HEK293 (cell line): ENCODE data around the gene TAS2R3.

Experiments
- SCRT2 ChIP-seq: fragments of 450-650 bp; formaldehyde crosslinking; IDR thresholded peaks from 2 replicates; pipeline ENCODE4 v1.5.1; 2016; ENCODE audit warnings: missing biosample characterization, missing genetic modification characterization
- SP2 ChIP-seq: fragments of 450-650 bp; formaldehyde crosslinking; IDR thresholded peaks from 2 replicates; pipeline ENCODE4 v1.5.1; 2016; ENCODE audit warnings: missing biosample characterization, missing genetic modification characterization
- ZBTB48 ChIP-seq: fragments of 450-650 bp; formaldehyde crosslinking; IDR thresholded peaks from 2 replicates; pipeline ENCODE4 v1.5.1; 2016; ENCODE audit warnings: missing biosample characterization, missing genetic modification characterization
- ZFP37 ChIP-seq: fragments of 450-650 bp; formaldehyde crosslinking; IDR thresholded peaks from 2 replicates; pipeline ENCODE4 v1.5.1; 2016; ENCODE audit warnings: missing biosample characterization, missing genetic modification characterization
- ZNF202 ChIP-seq: fragments of 450-650 bp; formaldehyde crosslinking; IDR thresholded peaks from 2 replicates; pipeline ENCODE4 v1.5.1; 2016; ENCODE audit warnings: missing biosample characterization, missing genetic modification characterization, borderline replicate concordance
- ZNF292 ChIP-seq: fragments of 450-650 bp; formaldehyde crosslinking; IDR thresholded peaks from 2 replicates; pipeline ENCODE4 v1.5.1; 2016; ENCODE audit warnings: low read depth, missing biosample characterization, missing genetic modification characterization, borderline replicate concordance
- ZNF341 ChIP-seq: fragments of 450-650 bp; formaldehyde crosslinking; IDR thresholded peaks from 2 replicates; pipeline ENCODE4; 2016; ENCODE audit warnings: low read depth, missing biosample characterization, missing genetic modification characterization
- ZNF510 ChIP-seq: fragments of 450-650 bp; formaldehyde crosslinking; IDR thresholded peaks from 2 replicates; pipeline ENCODE4 v1.5.1; 2018; ENCODE audit warnings: mild to moderate bottlenecking, missing genetic modification characterization, missing biosample characterization; ENCODE audit not compliant: insufficient replicate concordance
- ZNF600 ChIP-seq: fragments of 450-650 bp; formaldehyde crosslinking; IDR thresholded peaks from 2 replicates; pipeline ENCODE4 v1.5.1; 2016; ENCODE audit warnings: missing biosample characterization, missing genetic modification characterization
- ZNF629 ChIP-seq: fragments of 450-650 bp; formaldehyde crosslinking; IDR thresholded peaks from 2 replicates; pipeline ENCODE4 v1.5.1; 2017; ENCODE audit warnings: missing biosample characterization, missing genetic modification characterization
- ZNF76 ChIP-seq: fragments of 450-650 bp; formaldehyde crosslinking; IDR thresholded peaks from 2 replicates; pipeline ENCODE4; 2016; ENCODE audit warnings: low read depth, missing biosample characterization, missing genetic modification characterization, borderline replicate concordance
- ZNF776 ChIP-seq: fragments of 450-650 bp; formaldehyde crosslinking; IDR thresholded peaks from 2 replicates; pipeline ENCODE4 v1.5.0; 2017; ENCODE audit warnings: missing biosample characterization, missing genetic modification characterization, borderline replicate concordance
- TF ChIP-seq, protein P1 (sequence below): fragments of 450-650 bp; formaldehyde crosslinking; IDR thresholded peaks from 2 replicates; pipeline ENCODE4 v1.5.1; 2016; ENCODE audit warnings: missing biosample characterization, missing genetic modification characterization
- TF ChIP-seq, protein P2 (sequence below): fragments of 450-650 bp; formaldehyde crosslinking; IDR thresholded peaks from 2 replicates; pipeline ENCODE4 v1.5.1; 2017; ENCODE audit warnings: missing biosample characterization, missing genetic modification characterization
- TF ChIP-seq, protein P3 (sequence below): fragments of 450-650 bp; formaldehyde crosslinking; IDR thresholded peaks from 2 replicates; pipeline ENCODE4 v1.5.1; 2017; ENCODE audit warnings: missing biosample characterization, missing genetic modification characterization
- TF ChIP-seq, protein P4 (sequence below): fragments of 450-650 bp; formaldehyde crosslinking; IDR thresholded peaks from 2 replicates; pipeline ENCODE4 v1.5.1; 2016; ENCODE audit warnings: missing biosample characterization, missing genetic modification characterization
- TF ChIP-seq, protein P5 (sequence below): fragments of 450-650 bp; formaldehyde crosslinking; IDR thresholded peaks from 2 replicates; pipeline ENCODE4 v1.5.1; 2017; ENCODE audit warnings: missing biosample characterization, mild to moderate bottlenecking, missing genetic modification characterization, moderate library complexity
- TF ChIP-seq, protein P6 (sequence below): fragments of 450-650 bp; formaldehyde crosslinking; conservative IDR thresholded peaks from 2 replicates; pipeline ENCODE4 v1.5.1; 2016; ENCODE audit warnings: low read depth, missing biosample characterization, missing genetic modification characterization
- TF ChIP-seq, protein P7 (sequence below): fragments of 450-650 bp; formaldehyde crosslinking; IDR thresholded peaks from 2 replicates; pipeline ENCODE4 v1.5.1; 2016; ENCODE audit warnings: missing biosample characterization, missing genetic modification characterization

The TAS2R3 gene

DNA sequence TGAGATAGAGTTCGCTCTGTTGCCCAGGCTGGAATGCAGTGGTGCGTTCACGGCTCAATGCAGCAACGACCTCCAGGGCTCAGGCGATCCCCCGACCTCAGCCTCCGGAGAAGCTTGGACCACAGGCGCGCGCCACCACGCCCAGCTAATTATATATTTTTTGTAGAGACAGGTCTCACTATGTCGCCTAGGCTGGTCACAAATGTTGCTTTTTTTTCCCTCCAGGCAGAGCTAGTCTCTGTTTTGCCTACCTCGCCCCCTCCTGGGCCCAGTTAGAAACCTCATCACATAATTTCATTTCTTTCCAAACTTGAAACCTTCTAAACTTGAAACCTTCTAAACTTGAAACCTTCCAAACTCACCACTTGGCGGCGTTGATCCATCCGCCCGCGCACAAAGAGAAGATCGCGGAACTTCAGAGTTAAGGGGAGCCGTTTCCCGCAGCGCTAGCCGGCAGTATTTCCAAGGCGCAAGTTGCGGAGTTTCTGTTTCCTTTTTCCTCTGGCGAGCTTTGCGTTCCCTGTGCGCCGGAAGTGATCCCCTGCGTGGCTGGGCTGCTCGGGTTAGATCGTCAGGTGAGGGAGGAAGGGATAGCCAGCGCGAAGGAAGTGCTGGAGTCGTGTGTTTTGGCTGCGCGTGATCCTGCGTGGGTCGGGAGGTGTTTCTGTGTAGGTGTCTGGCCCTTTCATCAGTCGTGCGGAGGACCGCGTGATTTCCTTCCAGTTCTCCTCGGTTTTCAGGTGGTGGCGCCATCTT is 25.9 kb upstream of the TAS2R3 start, which contains the start of gene SSBP1 (continued):
- TF ChIP-seq, protein P1, sequence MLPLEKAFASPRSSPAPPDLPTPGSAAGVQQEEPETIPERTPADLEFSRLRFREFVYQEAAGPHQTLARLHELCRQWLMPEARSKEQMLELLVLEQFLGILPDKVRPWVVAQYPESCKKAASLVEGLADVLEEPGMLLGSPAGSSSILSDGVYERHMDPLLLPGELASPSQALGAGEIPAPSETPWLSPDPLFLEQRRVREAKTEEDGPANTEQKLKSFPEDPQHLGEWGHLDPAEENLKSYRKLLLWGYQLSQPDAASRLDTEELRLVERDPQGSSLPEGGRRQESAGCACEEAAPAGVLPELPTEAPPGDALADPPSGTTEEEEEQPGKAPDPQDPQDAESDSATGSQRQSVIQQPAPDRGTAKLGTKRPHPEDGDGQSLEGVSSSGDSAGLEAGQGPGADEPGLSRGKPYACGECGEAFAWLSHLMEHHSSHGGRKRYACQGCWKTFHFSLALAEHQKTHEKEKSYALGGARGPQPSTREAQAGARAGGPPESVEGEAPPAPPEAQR (tag by site-specific recombination) = peak; percentile 55; the same call in 1 of the 2 replicates
- TF ChIP-seq ZBTB48 (tag by site-specific recombination) (peak; percentile 89), ZNF341 (tag by site-specific recombination) (0 out of 2 replicates have a peak, but pooled peaks have one; percentile 2), ZFP37 (peak; percentile 97), ZNF629 (tag by site-specific recombination) (peak; percentile 91), ZNF600 (tag by site-specific recombination) (no peak; the same call in 1 of the 2 replicates), ZNF202 (tag by site-specific recombination) (no peak), ZNF292 (tag by site-specific recombination) (no peak), SP2 (tag by site-specific recombination) (peak; percentile 76), ZNF510 (tag by site-specific recombination) (peak; percentile 10), ZNF76 (peak; percentile 89), ZNF776 (tag by site-specific recombination) (no peak), SCRT2 (tag by site-specific recombination) (peak; percentile 65; the same call in 1 of the 2 replicates)
- TF ChIP-seq, protein P2, sequence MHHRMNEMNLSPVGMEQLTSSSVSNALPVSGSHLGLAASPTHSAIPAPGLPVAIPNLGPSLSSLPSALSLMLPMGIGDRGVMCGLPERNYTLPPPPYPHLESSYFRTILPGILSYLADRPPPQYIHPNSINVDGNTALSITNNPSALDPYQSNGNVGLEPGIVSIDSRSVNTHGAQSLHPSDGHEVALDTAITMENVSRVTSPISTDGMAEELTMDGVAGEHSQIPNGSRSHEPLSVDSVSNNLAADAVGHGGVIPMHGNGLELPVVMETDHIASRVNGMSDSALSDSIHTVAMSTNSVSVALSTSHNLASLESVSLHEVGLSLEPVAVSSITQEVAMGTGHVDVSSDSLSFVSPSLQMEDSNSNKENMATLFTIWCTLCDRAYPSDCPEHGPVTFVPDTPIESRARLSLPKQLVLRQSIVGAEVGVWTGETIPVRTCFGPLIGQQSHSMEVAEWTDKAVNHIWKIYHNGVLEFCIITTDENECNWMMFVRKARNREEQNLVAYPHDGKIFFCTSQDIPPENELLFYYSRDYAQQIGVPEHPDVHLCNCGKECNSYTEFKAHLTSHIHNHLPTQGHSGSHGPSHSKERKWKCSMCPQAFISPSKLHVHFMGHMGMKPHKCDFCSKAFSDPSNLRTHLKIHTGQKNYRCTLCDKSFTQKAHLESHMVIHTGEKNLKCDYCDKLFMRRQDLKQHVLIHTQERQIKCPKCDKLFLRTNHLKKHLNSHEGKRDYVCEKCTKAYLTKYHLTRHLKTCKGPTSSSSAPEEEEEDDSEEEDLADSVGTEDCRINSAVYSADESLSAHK (tag by site-specific recombination) = peak; percentile 100
- TF ChIP-seq, protein P3, sequence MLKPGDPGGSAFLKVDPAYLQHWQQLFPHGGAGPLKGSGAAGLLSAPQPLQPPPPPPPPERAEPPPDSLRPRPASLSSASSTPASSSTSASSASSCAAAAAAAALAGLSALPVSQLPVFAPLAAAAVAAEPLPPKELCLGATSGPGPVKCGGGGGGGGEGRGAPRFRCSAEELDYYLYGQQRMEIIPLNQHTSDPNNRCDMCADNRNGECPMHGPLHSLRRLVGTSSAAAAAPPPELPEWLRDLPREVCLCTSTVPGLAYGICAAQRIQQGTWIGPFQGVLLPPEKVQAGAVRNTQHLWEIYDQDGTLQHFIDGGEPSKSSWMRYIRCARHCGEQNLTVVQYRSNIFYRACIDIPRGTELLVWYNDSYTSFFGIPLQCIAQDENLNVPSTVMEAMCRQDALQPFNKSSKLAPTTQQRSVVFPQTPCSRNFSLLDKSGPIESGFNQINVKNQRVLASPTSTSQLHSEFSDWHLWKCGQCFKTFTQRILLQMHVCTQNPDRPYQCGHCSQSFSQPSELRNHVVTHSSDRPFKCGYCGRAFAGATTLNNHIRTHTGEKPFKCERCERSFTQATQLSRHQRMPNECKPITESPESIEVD = peak; percentile 61
- TF ChIP-seq, protein P4, sequence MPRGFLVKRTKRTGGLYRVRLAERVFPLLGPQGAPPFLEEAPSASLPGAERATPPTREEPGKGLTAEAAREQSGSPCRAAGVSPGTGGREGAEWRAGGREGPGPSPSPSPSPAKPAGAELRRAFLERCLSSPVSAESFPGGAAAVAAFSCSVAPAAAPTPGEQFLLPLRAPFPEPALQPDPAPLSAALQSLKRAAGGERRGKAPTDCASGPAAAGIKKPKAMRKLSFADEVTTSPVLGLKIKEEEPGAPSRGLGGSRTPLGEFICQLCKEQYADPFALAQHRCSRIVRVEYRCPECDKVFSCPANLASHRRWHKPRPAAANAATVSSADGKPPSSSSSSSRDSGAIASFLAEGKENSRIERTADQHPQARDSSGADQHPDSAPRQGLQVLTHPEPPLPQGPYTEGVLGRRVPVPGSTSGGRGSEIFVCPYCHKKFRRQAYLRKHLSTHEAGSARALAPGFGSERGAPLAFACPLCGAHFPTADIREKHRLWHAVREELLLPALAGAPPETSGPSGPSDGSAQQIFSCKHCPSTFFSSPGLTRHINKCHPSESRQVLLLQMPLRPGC (tag by site-specific recombination) = peak; percentile 77
- TF ChIP-seq, protein P5, sequence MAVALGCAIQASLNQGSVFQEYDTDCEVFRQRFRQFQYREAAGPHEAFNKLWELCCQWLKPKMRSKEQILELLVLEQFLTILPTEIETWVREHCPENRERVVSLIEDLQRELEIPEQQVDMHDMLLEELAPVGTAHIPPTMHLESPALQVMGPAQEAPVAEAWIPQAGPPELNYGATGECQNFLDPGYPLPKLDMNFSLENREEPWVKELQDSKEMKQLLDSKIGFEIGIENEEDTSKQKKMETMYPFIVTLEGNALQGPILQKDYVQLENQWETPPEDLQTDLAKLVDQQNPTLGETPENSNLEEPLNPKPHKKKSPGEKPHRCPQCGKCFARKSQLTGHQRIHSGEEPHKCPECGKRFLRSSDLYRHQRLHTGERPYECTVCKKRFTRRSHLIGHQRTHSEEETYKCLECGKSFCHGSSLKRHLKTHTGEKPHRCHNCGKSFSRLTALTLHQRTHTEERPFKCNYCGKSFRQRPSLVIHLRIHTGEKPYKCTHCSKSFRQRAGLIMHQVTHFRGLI (tag by site-specific recombination) = peak; percentile 90
- TF ChIP-seq, protein P6, sequence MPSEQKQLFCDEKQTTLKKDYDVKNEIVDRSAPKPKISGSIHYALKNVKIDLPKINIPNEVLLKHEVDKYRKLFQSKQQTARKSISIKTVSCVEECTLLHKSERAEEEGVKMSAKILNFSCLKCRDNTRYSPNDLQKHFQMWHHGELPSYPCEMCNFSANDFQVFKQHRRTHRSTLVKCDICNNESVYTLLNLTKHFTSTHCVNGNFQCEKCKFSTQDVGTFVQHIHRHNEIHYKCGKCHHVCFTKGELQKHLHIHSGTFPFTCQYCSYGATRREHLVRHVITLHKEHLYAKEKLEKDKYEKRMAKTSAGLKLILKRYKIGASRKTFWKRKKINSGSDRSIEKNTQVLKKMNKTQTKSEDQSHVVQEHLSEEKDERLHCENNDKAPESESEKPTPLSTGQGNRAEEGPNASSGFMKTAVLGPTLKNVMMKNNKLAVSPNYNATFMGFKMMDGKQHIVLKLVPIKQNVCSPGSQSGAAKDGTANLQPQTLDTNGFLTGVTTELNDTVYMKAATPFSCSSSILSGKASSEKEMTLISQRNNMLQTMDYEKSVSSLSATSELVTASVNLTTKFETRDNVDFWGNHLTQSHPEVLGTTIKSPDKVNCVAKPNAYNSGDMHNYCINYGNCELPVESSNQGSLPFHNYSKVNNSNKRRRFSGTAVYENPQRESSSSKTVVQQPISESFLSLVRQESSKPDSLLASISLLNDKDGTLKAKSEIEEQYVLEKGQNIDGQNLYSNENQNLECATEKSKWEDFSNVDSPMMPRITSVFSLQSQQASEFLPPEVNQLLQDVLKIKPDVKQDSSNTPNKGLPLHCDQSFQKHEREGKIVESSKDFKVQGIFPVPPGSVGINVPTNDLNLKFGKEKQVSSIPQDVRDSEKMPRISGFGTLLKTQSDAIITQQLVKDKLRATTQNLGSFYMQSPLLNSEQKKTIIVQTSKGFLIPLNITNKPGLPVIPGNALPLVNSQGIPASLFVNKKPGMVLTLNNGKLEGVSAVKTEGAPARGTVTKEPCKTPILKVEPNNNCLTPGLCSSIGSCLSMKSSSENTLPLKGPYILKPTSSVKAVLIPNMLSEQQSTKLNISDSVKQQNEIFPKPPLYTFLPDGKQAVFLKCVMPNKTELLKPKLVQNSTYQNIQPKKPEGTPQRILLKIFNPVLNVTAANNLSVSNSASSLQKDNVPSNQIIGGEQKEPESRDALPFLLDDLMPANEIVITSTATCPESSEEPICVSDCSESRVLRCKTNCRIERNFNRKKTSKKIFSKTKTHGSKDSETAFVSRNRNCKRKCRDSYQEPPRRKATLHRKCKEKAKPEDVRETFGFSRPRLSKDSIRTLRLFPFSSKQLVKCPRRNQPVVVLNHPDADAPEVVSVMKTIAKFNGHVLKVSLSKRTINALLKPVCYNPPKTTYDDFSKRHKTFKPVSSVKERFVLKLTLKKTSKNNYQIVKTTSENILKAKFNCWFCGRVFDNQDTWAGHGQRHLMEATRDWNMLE = peak; percentile 99
- TF ChIP-seq, protein P7, sequence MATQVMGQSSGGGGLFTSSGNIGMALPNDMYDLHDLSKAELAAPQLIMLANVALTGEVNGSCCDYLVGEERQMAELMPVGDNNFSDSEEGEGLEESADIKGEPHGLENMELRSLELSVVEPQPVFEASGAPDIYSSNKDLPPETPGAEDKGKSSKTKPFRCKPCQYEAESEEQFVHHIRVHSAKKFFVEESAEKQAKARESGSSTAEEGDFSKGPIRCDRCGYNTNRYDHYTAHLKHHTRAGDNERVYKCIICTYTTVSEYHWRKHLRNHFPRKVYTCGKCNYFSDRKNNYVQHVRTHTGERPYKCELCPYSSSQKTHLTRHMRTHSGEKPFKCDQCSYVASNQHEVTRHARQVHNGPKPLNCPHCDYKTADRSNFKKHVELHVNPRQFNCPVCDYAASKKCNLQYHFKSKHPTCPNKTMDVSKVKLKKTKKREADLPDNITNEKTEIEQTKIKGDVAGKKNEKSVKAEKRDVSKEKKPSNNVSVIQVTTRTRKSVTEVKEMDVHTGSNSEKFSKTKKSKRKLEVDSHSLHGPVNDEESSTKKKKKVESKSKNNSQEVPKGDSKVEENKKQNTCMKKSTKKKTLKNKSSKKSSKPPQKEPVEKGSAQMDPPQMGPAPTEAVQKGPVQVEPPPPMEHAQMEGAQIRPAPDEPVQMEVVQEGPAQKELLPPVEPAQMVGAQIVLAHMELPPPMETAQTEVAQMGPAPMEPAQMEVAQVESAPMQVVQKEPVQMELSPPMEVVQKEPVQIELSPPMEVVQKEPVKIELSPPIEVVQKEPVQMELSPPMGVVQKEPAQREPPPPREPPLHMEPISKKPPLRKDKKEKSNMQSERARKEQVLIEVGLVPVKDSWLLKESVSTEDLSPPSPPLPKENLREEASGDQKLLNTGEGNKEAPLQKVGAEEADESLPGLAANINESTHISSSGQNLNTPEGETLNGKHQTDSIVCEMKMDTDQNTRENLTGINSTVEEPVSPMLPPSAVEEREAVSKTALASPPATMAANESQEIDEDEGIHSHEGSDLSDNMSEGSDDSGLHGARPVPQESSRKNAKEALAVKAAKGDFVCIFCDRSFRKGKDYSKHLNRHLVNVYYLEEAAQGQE (tag by site-specific recombination) = peak; percentile 29; the same call in 1 of the 2 replicates
